Muscle layer of duodenum (tissue), 2 donors: Measurements from ENCODE around the gene DHDH.

ENCODE experiments used
- H3K27ac ChIP-seq: one replicate; pipeline ENCODE4 v1.7.0; 2013; ENCODE audit warnings: mild to moderate bottlenecking, low read length
- H3K27me3 ChIP-seq: one replicate; pipeline ENCODE4 v1.7.0; 2013; ENCODE audit warnings: low read depth, mild to moderate bottlenecking, control low read depth, low read length
- H3K36me3 ChIP-seq, 2 donors: one replicate each; pipeline ENCODE4 v1.7.0; 2013; ENCODE audit warnings: low read length in 2 of 2, control low read depth in 1 of 2, mild to moderate bottlenecking in 1 of 2; ENCODE audit not compliant: insufficient read depth in 2 of 2, control insufficient read depth in 1 of 2
- H3K4me1 ChIP-seq, 2 donors: one replicate each; pipeline ENCODE4 v1.7.0; 2013; ENCODE audit warnings: low read length in 2 of 2, mild to moderate bottlenecking in 2 of 2, control low read depth in 1 of 2, moderate library complexity in 1 of 2; ENCODE audit not compliant: insufficient read depth in 2 of 2, control insufficient read depth in 1 of 2
- H3K4me3 ChIP-seq, 2 donors: one replicate each; pipeline ENCODE4 v1.7.0; 2013; ENCODE audit warnings: low read length in 2 of 2, low read depth in 1 of 2, mild to moderate bottlenecking in 1 of 2
- H3K9me3 ChIP-seq, 2 donors: one replicate each; pipeline ENCODE4 v1.7.0; 2013; ENCODE audit warnings: low read length in 2 of 2, control low read depth in 1 of 2, mild to moderate bottlenecking in 1 of 2; ENCODE audit not compliant: control insufficient read depth in 1 of 2
- donor health status: healthy.

DHDH gene

DNA sequence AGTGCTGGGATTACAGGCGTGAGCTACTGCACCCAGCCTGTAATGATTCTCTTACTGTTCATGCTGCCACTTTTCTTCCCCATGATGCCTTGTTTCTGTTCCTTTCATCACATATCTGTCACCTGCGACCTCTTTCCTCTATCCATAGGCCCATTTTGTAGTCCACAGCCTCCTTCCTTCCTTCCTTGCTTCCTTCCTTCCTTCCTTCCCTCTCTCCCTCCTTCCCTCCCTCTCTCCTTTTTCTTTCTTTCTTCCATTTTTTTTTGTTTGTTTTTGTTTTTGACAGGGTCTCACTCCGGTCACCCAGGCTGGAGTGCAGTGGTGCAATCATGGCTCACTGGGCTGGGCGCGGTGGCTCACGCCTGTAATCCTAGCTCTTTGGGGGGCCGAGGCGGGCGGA, 55.4 kb downstream of the DHDH start:
- no peaks in the 10 kb centered on the region for H3K9me3 ChIP-seq
- H3K36me3 ChIP-seq = peaks cover 8 to 42% of the 10 kb centered on the region in 2 donors
- H3K27me3 ChIP-seq = no peaks in the 10 kb centered on the region
- H3K4me1 ChIP-seq = peaks cover 5 to 21% of the 10 kb centered on the region in 2 donors
- no peak overlapping the region for H3K27ac ChIP-seq
- no peak overlapping the region for H3K4me3 ChIP-seq

DNA sequence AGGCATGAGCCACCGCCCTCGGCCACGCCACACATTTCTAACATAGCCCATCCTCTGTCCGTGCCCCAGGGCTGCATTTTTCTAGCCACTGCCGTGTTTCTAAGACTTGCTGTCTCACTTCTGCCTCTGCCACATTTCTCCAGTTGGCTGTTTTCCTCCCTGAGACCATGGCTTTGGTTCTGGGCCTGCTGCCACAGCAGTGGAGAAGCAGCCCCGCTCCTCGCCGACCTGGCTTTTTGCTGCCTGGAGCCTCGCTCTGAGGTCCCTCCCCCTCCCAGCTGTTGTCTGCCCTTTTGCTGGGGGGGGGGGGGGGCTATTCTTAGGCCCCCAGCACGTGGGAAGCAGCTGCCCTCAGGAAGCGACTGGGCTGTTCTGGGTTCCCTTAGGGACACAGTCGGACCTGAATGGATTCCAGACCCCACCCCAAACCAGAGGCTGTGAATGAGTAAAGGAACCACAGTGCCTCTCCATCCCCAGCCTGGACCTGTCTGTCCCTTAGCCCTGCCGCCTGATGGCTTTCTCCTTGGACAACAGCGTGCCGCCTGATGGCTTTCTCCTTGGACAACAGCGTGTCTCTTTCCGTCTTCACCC, 56.3 kb downstream of the DHDH start:
- H3K9me3 ChIP-seq = no peaks in the 10 kb centered on the region
- no peak overlapping the region for H3K27ac ChIP-seq
- H3K27me3 ChIP-seq = no peaks in the 10 kb centered on the region
- peaks cover 8 to 37% of the 10 kb centered on the region in 2 donors for H3K36me3 ChIP-seq
- H3K4me1 ChIP-seq = peaks cover 5 to 30% of the 10 kb centered on the region in 2 donors
- H3K4me3 ChIP-seq = no peak overlapping the region

DNA sequence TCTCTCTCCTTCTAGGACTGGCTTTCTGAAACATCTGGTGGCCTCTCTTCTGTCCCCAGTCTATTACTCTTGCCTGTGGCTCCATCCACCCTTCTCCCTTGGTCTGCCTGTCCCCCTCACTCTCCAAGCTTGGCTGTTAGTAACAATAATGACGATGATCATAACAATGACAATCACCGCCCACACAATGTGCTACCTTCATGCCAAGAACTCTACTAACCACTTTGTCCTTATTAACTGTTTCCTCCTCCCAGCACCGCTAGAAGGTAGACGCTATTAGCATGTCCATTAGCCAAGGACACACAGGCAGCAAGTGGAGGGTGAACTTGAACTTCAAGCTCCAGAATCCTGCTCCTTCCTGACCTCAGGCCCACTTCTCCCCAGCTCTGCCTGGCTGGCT, 56.9 kb downstream of the DHDH start:
- Histone ChIP-seq H3K36me3 (peaks cover 2 to 31% of the 10 kb centered on the region in 2 donors), H3K27me3 (no peaks in the 10 kb centered on the region), H3K4me3 (no peak overlapping the region), H3K4me1 (peaks cover 5 to 32% of the 10 kb centered on the region in 2 donors), H3K9me3 (no peaks in the 10 kb centered on the region), H3K27ac (no peak overlapping the region)

DNA sequence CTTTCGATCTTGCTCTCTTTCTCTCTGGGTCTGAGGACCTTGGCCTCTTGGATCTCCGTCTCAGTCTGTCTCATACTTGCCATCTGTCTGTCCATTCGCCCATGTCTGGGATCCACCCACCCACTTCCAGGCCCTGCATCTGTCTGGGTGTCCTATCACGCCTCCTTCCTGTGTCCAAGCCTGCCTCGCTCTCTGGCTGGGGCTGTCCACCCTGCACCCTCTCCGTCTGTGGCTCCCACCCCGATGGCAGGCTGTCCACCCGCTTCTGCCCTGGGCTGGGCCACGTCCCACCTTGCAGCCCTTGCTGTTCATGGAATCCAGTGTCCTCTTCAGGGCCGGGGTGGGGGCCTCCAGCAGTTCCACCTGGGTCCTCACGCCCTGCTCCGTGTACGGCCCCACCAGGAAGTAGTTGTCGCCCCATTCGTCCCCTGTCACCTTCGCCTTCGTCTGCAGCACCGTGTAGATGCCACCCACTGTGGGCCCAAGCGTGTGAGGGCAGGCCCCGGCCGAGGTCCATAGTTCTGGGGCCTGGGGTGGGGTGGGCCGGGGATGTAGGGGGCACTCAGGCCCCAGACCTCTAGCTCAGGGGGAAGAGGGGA, 57.6 kb downstream of the DHDH start:
- no peaks in the 10 kb centered on the region for H3K27me3 ChIP-seq
- H3K9me3 ChIP-seq = no peaks in the 10 kb centered on the region
- H3K4me1 ChIP-seq = peaks cover 5 to 32% of the 10 kb centered on the region in 2 donors
- no peak overlapping the region for H3K4me3 ChIP-seq
- peaks cover 0 to 24% of the 10 kb centered on the region in 2 donors for H3K36me3 ChIP-seq
- H3K27ac ChIP-seq = no peak overlapping the region

DNA sequence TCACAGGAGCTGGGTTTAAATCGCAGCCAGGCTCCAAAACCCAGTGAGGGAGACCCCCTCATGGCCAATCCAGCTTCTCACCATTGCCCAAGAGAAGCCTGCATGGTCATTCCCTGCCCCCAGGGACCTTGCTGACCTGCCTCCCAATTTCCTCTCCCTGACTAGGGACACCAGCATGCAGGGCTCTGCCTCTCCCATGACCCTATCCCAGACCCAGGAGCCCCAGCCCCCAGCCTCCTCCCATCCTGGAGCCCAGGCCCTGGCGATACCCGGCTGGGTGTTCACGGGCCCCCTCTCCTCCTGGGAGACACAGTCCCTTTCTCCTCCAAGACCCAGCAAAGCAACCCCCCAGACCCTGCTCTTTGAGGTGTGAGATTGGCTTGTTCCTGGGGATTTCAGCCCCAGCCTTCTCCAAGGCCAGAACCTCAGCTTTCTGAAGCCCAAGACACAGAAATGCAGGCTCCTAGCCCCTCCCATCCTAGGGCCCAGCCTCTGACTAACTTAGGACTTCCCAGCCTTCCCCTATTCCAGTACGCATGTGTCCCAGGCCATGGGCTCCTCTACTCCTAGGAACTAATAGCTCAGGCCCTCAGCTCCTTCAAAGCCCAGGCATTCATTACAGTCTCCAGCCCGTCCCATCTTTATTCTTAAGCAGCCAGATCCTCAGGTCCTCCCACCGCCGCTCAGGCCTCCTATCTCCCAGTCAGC, 58.5 kb downstream of the DHDH start:
- H3K36me3 ChIP-seq = peaks cover 0 to 19% of the 10 kb centered on the region in 2 donors
- H3K27ac ChIP-seq = peak overlapping the region; percentile 98
- H3K4me1 ChIP-seq = peaks cover 5 to 32% of the 10 kb centered on the region in 2 donors
- H3K27me3 ChIP-seq = no peaks in the 10 kb centered on the region
- peak overlapping the region; percentile 87 to 92 for H3K4me3 ChIP-seq
- no peaks in the 10 kb centered on the region for H3K9me3 ChIP-seq

DNA sequence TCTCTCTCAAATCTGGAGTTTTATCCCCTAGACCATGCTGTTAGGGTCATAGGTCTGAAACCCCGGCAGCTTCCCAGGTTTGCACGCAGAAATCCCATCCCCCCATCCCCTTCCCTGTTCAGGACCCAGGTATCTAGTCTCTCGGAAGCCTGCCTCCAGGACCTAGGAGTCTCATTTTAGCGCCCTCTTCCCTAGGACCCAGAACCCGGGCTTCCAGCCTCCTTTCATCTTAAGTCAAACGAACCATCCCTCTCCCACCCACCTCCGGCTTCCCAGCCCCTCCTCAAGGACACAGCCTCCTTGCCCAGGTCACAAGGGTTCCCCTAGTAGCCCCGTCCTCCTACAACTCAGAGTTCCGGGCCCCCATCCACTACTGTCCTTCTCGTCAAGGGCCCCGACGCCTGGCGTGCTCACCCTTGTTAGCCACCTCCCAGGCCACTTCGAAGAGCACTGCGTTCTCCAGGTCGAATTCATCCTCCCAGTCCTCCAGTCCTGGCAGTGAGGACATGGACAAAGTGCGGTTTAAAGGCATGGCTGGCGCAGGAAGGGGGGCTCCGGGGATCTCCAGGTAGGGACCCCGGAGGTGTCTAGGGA, 59.2 kb downstream of the DHDH start:
- Histone ChIP-seq H3K36me3 (peaks cover 0 to 19% of the 10 kb centered on the region in 2 donors), H3K27me3 (no peaks in the 10 kb centered on the region), H3K9me3 (no peaks in the 10 kb centered on the region), H3K4me3 (peak overlapping the region; percentile 87 to 92), H3K27ac (peak overlapping the region; percentile 98), H3K4me1 (peaks cover 5 to 32% of the 10 kb centered on the region in 2 donors)

DNA sequence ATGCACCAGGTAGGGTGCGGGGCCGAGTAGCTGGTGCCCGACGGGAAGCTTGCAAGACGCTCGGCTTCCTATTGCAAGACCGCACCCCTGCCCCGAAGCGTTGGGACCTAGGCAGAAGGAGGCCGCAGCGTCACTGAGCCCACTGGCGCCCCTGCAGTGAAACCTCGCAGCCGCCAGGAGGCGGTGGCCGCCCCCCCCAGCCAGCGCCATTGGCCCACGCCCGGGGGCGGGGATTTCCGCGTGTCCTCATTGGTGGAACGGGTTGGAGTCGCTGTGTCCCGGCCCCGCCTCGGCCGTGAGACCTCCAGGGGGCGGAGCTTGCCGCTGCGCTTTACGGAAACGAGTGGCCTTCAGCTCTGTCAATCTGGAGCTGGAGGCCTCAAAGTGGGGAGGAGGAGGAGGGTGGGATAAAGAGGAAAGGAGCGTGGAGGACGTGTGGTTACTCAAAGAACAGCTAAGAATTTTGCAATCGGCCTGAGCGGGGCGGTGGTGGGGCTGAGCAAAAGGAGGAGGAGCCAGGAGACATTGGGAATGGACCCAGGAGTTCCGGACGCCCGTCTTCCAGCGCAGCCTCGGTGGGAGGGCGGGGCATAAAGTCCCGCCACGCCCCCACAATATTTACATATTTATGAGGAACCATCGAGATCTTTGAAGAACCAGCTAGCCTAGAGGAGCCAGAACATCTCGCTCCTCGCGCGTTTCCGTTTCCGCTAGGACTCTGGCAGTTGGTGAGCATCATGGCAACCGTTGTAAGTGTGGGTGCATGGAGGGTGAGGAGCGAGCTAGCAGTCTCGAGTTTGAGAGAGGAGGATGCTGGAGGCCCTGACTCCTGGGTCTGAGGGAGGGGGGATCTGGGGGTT, 59.9 kb downstream of the DHDH start, which contains the start of the genes GYS1 and RUVBL2:
Gene GYS1 (minus strand): TSS at position 135 of the 860 bp plus-strand sequence. CDS start 197 bp downstream, outside the sequence.
Gene RUVBL2 (plus strand): TSS at position 713 of the 860 bp plus-strand sequence. CDS start 25 bp downstream, at position 738.
- Histone ChIP-seq H3K9me3 (no peaks in the 10 kb centered on the region), H3K36me3 (peaks cover 0 to 14% of the 10 kb centered on the region in 2 donors), H3K4me1 (peaks cover 5 to 32% of the 10 kb centered on the region in 2 donors), H3K4me3 (peak within 1 kb of the TSS; percentile 87 to 92), H3K27me3 (no peaks in the 10 kb centered on the region), H3K27ac (peak within 1 kb of the TSS; percentile 98)

DNA sequence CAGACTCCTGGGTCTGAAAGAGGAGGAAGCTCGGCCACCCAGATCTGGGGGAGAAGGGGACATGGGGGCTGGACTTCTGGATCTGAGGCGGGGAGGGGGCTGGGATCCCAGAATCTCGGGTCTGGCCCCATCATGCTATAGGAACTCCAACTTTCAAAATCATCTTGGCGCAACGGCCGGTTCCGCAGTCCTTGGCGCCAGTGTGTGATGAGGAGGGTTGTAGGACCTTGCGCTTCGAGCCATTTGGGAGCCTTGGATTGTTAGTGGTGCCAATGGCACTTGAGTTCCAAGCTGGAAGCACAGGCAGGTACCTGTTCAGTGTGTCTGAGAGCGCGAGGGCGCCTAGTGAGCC, 60.5 kb downstream of the DHDH start:
- H3K4me1 ChIP-seq = peaks cover 5 to 32% of the 10 kb centered on the region in 2 donors
- H3K36me3 ChIP-seq = peaks cover 0 to 7% of the 10 kb centered on the region in 2 donors
- peak overlapping the region; percentile 90 for H3K27ac ChIP-seq
- peak overlapping the region; percentile 87 to 92 for H3K4me3 ChIP-seq
- H3K9me3 ChIP-seq = no peaks in the 10 kb centered on the region
- no peaks in the 10 kb centered on the region for H3K27me3 ChIP-seq
